ENCODE results near the gene MUC4.

MUC4 gene, protein sequence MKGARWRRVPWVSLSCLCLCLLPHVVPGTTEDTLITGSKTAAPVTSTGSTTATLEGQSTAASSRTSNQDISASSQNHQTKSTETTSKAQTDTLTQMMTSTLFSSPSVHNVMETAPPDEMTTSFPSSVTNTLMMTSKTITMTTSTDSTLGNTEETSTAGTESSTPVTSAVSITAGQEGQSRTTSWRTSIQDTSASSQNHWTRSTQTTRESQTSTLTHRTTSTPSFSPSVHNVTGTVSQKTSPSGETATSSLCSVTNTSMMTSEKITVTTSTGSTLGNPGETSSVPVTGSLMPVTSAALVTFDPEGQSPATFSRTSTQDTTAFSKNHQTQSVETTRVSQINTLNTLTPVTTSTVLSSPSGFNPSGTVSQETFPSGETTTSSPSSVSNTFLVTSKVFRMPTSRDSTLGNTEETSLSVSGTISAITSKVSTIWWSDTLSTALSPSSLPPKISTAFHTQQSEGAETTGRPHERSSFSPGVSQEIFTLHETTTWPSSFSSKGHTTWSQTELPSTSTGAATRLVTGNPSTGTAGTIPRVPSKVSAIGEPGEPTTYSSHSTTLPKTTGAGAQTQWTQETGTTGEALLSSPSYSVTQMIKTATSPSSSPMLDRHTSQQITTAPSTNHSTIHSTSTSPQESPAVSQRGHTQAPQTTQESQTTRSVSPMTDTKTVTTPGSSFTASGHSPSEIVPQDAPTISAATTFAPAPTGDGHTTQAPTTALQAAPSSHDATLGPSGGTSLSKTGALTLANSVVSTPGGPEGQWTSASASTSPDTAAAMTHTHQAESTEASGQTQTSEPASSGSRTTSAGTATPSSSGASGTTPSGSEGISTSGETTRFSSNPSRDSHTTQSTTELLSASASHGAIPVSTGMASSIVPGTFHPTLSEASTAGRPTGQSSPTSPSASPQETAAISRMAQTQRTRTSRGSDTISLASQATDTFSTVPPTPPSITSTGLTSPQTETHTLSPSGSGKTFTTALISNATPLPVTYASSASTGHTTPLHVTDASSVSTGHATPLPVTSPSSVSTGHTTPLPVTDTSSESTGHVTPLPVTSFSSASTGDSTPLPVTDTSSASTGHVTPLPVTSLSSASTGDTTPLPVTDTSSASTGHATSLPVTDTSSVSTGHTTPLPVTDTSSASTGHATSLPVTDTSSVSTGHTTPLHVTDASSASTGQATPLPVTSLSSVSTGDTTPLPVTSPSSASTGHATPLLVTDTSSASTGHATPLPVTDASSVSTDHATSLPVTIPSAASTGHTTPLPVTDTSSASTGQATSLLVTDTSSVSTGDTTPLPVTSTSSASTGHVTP (N-terminal part only)

DNA sequence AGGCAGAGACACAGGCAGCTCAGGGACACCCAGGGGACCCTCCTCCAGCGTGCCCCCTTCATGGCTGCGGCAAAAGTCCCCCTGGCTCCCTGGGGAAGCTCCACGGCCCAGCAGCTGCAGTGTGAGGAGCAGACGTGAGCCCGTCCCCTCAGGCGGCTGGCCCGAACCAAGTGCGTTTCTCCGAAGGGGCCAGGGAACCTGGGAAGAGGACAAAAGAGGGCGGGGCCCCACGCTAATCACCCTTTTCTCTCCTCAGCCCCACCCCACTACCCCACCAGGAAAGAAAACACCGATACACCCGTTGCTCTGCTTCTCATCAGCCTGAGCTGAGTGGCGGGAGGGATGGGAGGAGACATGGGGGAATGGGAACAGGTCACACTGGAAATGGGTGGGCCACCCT, at the start of gene MUC4:
Gene MUC4 (minus strand): TSS at position 174 of the 400 bp plus-strand sequence. CDS start 112 bp downstream, at position 62.
- no peak for DNase-seq

DNA sequence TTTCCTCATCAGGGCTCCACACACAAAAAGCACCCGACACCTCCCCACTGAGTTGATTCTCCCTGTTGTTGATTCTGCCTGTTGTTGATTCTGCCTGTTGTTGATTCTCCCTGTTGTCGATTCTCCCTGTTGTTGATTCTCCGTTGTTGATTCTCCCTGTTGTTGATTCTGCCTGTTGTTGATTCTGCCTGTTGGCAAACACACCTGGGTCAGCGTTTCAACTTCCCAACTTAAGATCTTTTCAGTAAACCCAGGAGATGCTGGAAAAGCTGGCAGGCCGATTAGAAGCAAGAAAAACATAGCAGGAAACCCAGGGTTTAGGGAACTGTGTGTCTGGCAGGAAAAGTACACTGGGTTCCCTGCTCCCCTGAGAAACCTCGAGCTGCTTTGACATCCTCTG, 48.7 kb upstream of the MUC4 start:
- no peak for DNase-seq

DNA sequence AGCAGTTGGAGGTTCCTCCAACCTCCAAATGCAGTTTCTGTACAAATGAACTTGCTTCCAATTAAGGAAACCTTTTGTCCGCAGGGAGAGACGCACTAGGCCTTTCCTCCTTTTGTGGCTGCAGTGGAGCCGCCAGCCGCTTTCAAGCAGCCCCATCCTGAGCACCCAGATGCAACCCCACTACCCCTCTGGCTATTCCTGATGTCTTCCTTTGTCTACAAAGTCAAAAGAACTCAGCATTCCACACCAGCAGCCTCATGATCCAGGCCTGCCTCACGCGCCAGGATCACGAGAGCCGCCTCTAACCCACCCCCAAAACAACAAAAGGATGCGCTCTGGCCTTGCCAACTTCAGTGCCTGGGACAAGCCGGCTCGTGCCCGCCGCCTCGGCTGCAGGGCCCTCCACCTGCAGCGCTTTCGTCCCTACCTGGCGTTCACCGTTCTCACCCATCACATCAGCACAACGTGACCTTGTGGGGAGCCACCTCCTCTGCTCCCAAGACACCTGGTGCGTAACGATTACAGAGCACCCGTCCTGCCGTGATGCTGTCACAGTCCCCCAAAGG, 48.2 kb upstream of the MUC4 start:
- DNase-seq: no peak

DNA sequence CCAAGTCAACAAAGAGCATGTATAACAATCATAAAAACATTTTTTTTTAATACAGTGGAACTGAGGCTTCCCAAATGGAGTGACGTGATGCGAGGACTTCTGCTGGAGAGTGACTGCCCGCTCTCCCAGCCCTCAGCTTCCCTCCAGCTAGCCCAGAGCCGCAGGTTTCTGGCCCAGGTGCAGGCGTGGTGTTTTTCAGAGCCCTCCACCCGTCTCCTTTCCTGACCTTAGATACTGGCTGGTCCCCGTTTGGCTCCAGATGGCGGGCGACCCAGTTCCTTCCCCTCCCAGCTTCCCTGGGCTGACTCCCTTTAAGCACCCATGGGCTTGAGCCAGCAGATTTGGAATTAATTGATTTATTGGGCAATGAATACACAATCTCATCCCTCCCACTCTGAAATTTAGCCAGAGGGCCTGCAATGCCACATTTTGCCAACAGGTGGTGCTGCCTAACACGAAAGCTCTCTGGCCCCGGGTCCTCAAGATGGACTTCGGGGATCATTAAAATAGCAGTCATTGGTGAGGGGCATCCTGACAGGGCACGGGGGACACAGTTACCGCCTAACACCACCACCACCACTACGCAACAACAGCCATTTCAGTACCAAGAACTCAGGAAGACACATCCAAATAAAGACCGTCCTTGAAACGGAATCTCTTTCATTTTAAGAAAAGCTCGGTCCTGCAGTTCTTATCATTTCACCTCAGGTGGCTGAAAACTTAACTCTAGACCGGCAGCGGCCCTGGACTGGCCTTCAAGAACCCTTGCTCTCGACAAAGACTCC, 47.5 kb upstream of the MUC4 start:
- peak; percentile 61 for DNase-seq

DNA sequence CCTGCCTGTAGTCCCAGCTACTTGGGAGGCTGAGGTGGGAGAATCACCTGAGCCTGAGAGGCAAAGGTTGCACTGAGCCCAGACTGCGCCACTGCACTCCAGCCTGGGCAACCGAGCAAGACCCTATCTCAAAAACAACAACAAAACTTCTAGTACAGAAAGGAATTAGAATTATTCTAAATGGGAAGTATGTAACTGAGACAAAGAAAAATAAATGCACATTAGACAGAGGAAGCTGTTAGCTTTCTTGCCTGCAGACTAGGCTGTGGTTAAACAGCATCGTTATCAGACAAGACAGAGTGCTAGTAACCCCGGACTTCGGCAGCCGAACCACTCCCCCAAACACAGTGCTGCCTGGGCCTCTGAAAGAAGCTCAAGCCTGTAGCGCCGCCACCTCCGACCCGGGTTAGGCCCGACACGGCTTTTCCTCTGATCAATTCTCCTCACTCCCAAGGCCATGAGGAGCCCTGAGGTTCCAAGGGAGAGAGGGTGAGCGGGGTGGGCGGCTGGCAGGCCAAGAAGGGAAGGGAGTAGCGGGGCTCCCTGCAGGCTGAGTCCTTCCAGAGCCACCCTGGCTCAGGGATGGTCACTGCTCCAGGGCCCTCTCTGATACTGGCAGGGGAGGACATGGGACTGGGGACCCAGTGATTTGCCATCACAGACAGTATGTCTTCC, 44.8 kb upstream of the MUC4 start:
- DNase-seq: peak; percentile 45

DNA sequence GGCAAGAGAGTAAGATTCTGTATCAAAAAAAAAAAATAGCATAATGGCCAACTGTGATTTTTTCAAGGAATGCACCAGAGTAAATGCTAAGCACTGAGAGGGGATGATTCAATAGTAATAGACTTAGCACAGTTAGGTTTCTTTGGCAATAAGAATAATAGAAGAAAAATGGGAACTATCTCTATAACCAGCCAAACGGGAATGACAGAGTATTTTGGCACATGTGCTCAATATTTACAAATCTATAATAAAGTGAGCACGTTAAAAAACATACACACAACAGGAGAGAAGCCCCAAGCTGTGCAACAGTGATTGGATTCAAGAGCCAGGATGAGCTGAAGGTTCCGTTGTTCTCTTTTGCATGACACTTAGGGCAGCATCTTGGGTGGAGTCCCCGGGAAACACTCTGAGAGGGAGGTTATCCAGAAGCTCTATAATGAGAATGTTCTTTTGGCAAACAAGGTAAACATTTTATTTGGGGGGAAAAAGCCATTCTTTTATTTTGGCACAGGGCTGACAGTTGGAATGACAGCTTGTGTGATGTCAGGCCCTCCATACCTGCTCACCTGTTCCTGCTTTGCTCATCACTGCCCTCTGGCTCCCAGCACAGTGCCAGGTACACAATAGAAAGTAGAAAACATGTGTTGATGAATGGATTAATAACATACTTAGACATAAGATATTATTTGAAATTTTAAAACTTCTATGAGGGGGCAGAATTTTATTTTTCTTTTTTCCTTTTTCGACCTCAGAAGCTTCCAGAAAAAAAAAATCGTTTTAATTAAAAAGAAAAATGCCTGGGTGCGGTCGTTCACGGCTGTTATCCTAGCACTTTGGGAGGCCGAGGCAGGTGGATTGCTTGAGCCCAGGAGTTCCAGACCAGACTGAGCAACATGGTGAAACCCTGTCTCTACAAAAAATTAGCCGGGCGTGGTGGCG, 44.0 kb upstream of the MUC4 start:
- DNase-seq: no peak

DNA sequence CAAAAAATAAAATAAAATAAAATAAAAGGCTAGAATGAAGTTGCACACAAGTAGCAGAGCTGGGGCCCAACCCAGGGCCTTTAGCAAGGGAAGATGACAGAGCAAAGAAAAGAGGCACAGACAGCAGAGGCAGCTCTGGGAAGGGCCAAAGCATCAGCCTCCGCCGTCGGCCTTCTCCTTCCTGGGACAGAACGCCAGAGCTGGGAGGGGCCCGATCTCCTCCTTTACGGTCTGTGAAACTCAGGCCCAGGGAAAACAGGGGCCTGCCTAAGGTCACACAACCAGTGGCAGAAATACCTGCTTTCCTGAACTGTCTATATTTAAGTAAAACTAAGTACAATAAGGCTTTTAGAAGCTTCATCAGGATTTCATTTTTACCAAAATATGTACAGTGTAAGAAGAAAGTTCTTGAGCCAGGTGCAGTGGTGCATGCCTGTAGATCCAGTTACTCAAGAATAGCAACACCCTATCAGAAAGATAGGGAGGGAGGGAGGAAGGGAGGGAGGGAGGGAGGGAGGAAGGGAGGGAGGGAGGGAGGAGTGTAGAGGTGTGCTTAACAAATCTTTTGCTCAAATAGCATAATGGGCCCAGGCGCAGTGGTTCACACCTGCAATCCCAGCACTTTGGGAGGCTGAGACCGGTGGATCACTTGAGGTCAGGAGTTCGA, 43.0 kb upstream of the MUC4 start:
- DNase-seq: no peak

DNA sequence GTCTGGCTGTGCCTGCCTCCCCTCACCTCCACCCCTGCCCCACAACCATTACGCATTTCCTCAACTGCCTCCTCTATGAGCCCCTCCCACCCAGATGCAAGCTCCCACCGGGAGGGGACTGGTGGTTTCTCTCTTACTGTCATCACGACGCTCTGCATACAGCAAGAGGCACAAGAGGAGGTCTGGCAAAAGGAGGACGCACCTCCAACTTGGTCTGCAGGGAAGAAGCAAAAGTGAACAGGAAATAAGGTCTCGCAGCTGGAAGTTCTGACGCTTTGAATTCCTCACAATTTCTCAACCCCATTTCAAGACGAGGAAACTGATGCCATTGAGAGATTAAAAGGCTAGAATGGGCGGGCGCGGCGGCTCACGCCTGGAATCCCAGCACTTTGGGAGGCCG, 42.3 kb upstream of the MUC4 start:
- no peak for DNase-seq

DNA sequence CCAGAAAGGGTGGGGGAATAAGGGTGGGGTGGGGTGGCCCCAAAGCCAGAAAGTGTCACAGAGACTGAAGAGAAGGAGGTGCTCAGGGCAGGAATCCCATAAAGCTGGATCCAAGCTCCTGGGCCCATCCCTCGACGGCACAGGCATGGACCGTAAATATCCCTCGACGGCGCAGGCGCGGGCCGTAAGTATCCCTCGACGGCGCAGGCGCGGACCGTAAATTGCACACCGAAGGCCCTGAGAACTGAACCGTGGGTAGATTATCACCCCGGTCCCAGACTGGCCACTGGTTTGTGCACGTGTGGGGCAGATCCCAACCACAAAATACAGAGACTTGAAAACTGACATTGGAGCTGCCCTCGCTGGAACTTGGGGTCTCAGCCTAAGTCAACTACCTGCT, 41.3 kb upstream of the MUC4 start:
- DNase-seq: no peak

DNA sequence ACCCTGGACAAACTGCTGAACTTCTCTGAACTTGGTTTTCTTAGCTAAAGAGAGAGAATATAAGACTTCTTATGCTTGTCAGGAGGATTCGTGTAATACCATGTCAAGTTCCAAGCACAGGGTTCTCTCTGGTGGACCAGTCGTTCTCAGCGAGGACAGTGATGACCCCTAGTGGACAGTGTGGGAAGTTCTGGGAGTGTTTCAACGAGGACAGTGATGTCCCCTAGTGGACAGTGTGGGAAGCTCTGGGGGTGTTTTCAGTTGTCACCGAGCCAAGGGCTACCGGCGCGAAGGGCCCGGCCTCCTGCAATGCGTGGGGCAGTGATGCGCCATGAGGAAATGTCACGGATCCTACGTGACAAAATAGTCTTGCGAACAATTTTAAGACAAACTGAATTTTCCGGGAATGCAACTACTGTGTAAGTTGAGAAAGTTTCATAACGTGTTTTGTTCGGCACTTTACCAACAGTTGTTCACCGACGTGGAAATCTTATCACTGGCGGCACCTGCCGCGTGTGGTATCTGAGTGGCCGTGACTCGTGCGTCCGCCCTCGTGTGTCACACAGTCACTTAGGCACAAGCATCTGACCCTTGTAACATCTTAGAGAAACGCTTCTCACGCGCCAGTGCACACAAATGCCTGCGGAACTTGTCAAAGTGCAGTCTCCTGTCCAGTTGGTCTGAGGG, 39.3 kb upstream of the MUC4 start:
- peak; percentile 90 for DNase-seq

DNA sequence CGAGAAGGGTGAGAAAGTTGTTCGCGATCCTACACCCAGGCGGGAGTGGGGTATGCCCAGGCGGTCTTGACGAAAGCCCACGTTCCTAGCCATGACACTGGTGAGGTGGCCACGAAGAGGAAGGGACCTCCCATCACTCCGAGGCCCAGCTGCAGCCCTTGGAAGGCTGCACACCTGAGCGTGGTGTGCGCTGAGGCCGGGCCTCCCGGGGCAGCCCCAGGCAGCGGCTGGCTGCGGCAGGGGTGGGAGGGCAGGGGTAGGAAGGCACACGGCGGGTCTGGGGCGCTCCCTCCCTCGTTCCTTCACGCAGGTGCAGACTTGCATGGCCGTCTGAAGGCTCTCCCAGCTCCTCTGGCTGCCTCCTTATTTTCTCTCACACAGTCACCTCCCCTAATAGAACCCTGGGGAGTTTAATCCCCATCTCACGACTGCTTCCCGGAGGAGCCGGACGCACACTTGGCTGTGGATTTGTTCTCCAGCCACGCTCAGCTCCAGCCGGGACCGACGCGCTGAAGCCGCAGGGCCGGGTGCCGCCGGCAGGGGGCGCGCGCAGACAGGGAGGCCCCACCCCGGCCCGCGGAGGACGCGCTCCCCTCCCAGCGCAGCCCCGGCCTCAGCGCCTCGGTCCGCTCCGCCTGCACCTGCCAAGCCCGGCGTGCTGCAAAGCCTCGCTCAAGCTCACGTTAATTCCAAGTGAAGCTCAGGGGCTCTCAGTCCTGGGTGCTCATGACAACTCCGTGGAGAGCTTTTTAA, 37.8 kb upstream of the MUC4 start:
- no peak for DNase-seq

DNA sequence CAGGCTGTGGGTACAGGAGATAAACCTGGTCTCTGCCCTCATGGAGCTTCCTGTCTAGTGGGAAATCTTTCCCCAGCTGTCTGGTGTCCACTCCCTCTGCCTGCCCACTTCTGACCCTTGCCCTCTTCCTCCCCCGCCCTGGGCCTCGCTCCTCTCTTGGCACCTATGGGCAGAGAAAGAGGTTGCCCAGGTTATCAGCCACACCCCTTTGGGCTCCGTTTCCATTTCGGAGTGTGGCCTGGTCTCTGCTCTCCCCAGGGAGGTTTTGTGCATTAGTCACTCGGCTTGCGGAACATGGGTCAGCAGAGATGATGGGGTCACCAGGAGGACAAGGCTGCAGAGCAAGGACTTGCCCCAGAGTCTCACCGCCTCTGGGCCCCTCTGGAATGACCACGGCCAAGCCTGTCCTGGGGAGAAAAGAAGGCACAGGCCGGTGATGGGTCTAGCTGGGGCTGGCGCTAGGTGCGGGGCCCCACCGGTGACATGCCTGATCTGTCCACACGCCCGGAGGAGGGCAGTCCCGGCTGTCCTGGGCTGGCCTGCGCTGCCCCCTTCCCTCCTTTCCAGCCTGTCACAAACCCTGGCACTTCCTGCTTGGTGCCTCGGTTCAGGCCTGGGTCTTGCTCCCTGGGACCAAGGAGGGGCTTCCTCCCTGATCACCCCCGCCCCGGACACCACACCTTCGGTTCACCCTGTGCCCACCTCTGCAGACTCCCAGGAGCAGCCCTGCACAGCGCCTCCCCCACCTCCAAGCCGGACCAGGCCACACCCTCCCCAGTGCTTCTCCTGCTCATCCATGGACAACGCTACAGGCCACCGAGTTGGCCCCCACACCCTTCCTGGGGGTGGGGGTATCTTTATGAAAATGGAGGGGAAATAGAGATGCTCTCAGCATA, 35.6 kb upstream of the MUC4 start:
- no peak for DNase-seq

DNA sequence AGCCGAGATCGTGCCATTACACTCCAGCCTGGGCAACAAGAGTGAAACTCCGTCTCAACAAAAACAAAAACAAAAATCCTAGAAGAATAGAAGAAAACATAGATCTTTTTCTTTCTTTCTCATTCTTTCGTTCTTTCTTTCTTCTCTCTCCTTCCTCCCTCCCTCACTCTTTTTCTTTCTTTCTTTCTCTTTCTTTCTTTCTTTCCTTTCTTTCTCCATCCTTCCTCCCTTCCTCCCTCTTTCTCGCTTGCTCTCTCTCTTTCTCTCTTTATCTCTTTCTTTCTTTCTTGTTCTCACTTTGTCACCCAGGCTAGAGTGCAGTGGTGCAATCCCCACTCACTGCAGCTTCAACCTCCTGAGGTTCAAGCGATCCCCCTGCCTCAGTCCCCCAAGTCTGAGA, 33.8 kb upstream of the MUC4 start:
- DNase-seq: no peak

DNA sequence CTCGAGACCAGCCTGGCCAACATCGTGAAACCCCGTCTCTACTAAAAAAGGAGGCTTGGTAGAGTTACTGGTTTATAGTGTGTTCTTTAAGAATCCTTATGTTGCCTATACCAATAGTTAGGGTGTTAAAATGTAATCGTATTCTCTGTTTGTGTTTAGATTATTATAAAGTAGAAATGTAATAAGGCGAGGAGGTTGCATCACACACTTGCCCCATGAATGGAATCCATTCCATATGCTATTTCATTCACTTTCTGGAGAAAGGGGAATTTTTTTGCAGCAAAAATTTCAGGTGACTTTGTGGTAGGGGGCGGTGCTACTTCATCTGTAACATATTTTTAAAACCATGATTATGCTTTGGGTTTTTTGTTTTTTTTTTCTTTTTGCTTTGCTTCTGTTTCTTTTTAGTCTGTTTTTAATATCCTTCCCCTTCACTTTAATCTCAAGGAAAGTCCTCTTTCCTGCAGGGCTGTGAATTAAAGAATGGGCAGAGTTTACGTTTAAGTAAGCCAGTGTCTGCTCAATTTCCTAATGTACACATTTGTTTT, 33.0 kb upstream of the MUC4 start:
- DNase-seq: no peak

DNA sequence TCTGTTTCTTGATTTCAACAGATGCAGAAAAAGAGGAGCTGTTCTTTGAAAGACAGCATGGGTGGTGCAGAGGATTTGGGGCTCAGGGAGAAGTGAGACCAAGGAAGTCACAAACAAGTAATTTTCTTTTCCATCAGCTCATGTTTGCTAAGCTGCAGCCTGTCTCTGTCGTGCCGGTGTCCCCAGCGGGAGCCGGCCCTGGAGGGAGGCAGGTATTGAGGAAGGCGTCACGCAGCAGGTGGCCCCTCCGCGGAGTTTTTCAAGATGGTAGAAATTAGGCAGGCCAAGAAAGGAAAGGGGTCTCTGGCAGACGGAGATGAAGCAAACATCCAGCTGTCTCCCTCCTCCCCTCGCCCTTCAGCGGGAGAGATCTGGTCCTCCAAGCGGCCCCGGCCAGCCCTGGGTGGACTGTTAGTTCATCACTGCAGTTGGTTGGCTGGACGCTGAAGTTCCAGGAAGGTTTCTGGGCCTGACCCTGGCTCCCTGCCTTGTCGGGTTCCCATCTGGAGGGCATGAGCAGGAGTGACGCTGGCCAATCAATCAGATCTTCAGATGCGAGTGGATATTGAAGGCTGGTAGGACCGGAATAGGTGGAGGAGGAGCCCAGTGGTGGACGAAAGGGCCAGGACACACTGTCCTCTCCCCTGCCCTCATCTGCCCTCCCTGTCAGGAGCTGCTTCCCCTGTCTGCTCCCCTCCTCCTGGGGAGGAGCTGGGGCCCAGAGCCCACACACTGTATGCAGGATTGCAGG, 27.7 kb upstream of the MUC4 start:
- DNase-seq: no peak

DNA sequence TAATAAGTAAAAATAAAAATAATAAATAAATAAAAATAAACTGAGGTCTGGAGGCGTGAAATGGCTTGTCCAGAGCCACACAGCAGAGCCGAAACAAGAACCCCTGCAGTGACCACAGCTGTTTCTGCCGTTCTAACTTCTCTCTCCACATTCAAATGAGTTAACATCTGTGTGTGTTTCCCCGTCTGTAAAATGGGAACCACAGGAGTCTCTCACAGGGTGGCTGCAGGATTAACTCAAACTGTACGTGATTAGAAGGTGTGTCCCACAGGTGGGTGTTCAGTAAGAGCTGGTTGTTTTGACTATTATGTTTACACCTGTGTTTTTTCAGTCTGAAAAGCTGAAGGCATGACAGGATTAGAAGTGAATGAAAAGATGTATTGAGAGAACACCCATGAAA, 27.0 kb upstream of the MUC4 start:
- DNase-seq: no peak
